Smooth muscle cell of trachea (primary cell): ENCODE measurements around the gene POLR1B. TPM values are rescaled to one million over a fixed set of nuclear protein-coding genes. Genes with fewer than 3 reads are reported as not detected.

Source experiments
- total RNA-seq: library from RNA; depleted of rRNA; stranded (reverse); fragments of >200 nt; gene quantifications from 2 replicates; pipeline ENCODE4 v1.2.1, GENCODE V29; 2014

The POLR1B gene, protein sequence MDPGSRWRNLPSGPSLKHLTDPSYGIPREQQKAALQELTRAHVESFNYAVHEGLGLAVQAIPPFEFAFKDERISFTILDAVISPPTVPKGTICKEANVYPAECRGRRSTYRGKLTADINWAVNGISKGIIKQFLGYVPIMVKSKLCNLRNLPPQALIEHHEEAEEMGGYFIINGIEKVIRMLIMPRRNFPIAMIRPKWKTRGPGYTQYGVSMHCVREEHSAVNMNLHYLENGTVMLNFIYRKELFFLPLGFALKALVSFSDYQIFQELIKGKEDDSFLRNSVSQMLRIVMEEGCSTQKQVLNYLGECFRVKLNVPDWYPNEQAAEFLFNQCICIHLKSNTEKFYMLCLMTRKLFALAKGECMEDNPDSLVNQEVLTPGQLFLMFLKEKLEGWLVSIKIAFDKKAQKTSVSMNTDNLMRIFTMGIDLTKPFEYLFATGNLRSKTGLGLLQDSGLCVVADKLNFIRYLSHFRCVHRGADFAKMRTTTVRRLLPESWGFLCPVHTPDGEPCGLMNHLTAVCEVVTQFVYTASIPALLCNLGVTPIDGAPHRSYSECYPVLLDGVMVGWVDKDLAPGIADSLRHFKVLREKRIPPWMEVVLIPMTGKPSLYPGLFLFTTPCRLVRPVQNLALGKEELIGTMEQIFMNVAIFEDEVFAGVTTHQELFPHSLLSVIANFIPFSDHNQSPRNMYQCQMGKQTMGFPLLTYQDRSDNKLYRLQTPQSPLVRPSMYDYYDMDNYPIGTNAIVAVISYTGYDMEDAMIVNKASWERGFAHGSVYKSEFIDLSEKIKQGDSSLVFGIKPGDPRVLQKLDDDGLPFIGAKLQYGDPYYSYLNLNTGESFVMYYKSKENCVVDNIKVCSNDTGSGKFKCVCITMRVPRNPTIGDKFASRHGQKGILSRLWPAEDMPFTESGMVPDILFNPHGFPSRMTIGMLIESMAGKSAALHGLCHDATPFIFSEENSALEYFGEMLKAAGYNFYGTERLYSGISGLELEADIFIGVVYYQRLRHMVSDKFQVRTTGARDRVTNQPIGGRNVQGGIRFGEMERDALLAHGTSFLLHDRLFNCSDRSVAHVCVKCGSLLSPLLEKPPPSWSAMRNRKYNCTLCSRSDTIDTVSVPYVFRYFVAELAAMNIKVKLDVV
- 10.9 and 12.5 TPM in 2 replicates for total RNA-seq

GRCh38 chr2:112542123-112542983 is at the start of gene POLR1B:
Gene POLR1B, plus strand, starts transcription at chr2:112542465. Its CDS starts 30 bp downstream, at chr2:112542495.

GRCh38 chr2:112584134-112584890 is 42.0 kb downstream of the POLR1B start, which contains the start of gene CHCHD5:
Gene CHCHD5, plus strand, starts transcription at chr2:112584609. Its CDS starts 39 bp downstream, at chr2:112584648.

Other genes starting within 250 kb of the POLR1B start
- gene RGPD8, start 108.8 kb upstream of the POLR1B start, total RNA-seq, result 8.7 and 12.4 TPM in 2 replicates
- 35.1 and 37.7 TPM in 2 replicates for gene TTL, start 60.3 kb upstream of the POLR1B start, total RNA-seq
- 6.4 and 10.4 TPM in 2 replicates for gene CHCHD5, start 42.1 kb downstream of the POLR1B start, total RNA-seq
- 50.4 and 77.5 TPM in 2 replicates for gene SLC20A1, start 103.5 kb downstream of the POLR1B start, total RNA-seq
- not detected in 2 replicates for gene NT5DC4, start 178.6 kb downstream of the POLR1B start, total RNA-seq
- 0.50 and 15.3 TPM in 2 replicates for gene CKAP2L, start 222.1 kb downstream of the POLR1B start, total RNA-seq
- 0.15 and 0.33 TPM in 2 replicates for gene IL1A, start 242.0 kb downstream of the POLR1B start, total RNA-seq